ENCODE measurements around the gene MORN4. TPM values are rescaled to one million over a fixed set of nuclear protein-coding genes. Genes with fewer than 3 reads are reported as not detected.

Gene MORN4
- total and polyA plus RNA-seq, 9 of the 15 experiments (the other 6 are each of a cell fraction or from before 2014, with no cell fraction given), result 8.3 to 23.9 (median 11.7) TPM

DNA sequence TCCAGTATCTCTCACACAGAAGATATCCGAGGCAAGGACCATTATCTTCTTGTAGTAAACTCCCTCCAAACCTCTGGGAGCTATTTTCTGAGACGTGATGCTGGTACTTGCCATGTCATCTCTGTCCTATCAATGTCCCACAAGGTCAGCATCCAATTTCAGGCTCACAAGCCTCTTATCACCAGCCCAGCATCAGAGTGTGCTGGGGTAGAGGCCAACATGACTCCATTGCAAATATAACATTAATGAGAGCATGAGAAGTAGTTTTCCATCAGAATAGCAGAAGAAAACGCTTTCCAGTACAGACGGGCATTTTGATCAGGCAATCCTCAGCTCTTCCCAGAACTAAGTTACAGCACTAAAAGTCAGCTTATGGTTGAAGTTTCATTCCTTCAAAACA lies 5.6 kb downstream of the MORN4 start (continued):
- no peak for TF ChIP-seq EHMT2 (IDR thresholded peaks at IDR 0.05)
- TF ChIP-seq, protein P1, sequence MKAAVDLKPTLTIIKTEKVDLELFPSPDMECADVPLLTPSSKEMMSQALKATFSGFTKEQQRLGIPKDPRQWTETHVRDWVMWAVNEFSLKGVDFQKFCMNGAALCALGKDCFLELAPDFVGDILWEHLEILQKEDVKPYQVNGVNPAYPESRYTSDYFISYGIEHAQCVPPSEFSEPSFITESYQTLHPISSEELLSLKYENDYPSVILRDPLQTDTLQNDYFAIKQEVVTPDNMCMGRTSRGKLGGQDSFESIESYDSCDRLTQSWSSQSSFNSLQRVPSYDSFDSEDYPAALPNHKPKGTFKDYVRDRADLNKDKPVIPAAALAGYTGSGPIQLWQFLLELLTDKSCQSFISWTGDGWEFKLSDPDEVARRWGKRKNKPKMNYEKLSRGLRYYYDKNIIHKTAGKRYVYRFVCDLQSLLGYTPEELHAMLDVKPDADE (conservative IDR thresholded peaks at IDR 0.05; ENCODE audit: control insufficient read depth, low read depth, low read length), result no peak

DNA sequence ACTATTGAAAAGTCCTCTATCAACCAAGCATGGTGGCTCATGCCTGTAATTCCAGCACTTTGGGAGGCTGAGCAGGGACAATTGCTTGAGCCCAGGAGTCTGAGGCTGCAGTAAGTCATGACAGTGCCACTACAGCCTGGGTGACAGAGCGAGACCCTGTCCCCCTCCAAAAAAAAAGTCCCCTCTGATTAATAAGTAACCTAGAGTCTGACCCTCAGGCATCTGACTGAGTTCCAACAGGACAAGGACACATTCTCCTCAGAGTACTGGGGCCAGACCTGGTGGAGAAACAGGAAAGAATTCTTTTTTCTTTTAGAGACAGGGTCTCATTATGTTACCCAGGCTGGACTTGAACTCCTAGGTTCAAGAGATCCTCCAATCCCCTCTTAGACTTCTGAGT lies 10.0 kb downstream of the MORN4 start:
- H3K4me2 ChIP-seq (ENCODE audit: insufficient read depth, low read length), result no peak overlapping the region
- H3K27ac ChIP-seq (ENCODE audit: extremely low read depth, low read depth, low read length), result no peak overlapping the region
- TF ChIP-seq, protein P2, sequence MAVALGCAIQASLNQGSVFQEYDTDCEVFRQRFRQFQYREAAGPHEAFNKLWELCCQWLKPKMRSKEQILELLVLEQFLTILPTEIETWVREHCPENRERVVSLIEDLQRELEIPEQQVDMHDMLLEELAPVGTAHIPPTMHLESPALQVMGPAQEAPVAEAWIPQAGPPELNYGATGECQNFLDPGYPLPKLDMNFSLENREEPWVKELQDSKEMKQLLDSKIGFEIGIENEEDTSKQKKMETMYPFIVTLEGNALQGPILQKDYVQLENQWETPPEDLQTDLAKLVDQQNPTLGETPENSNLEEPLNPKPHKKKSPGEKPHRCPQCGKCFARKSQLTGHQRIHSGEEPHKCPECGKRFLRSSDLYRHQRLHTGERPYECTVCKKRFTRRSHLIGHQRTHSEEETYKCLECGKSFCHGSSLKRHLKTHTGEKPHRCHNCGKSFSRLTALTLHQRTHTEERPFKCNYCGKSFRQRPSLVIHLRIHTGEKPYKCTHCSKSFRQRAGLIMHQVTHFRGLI (CRISPR knock-in tag; IDR thresholded peaks at IDR 0.05), result no peak
- TF ChIP-seq HDAC1 (IDR thresholded peaks at IDR 0.05), result no peak
- no peaks in the 10 kb centered on the region for H3K9me1 ChIP-seq (ENCODE audit: control insufficient read depth, insufficient read depth, low read length)
- in situ Hi-C loops (cut with MboI) (no loop called here), intact Hi-C loops (cut with micrococcal nuclease) (no loop called here)
- ATAC-seq (no peak), DNase-seq (ENCODE audit: extremely low read depth in 1 of 4, low spot score in 3 of 4) (no peak), FAIRE-seq (no peak)
- H2AFZ ChIP-seq (ENCODE audit: low read depth, low read length), result no peak overlapping the region
- CTCF ChIA-PET (ENCODE audit: low intra/inter-chr PET ratio), result no interaction called here
- peaks cover 11 to 13% of the 10 kb centered on the region in 2 experiments; a peak in 3 of 5 replicates for H3K4me1 ChIP-seq (replicated peaks in 1 of 2; ENCODE audit: control insufficient read depth in 2 of 2, insufficient read depth in 2 of 2, low read length in 2 of 2)
- BruUV-seq (replicated peaks), result no TSS peak
- H3K36me3 ChIP-seq (ENCODE audit: control insufficient read depth, insufficient read depth, low read length), result no peaks in the 10 kb centered on the region
- H3K9me3 ChIP-seq (replicated peaks; ENCODE audit: control insufficient read depth, insufficient read depth, low read depth, low read length), result no peaks in the 10 kb centered on the region
- H3K9ac ChIP-seq (ENCODE audit: insufficient read depth in 1 of 2, low read depth in 2 of 2, low read length in 2 of 2), result no peak overlapping the region
- no peaks in the 10 kb centered on the region for H3K27me3 ChIP-seq (ENCODE audit: control insufficient read depth in 2 of 2, insufficient read depth in 2 of 2, low read length in 2 of 2)
- no peaks in the 10 kb centered on the region for H3K79me2 ChIP-seq (ENCODE audit: control insufficient read depth, insufficient read depth, low read length)
- no peak overlapping the region for H3K4me3 ChIP-seq
- WGBS (ENCODE audit: insufficient coverage, low coverage, missing lambda C conversion rate), result 80% methylated on average over 1 of the region's 1 CpG
- H4K20me1 ChIP-seq (replicated peaks; ENCODE audit: control insufficient read depth, insufficient read depth, low read length), result no peaks in the 10 kb centered on the region
- POLR2A ChIA-PET, result interaction anchor here (1.0 kb wide), 1 partner anchor 11 kb away, joined by 3 read pairs; no protein-coding TSS in a partner anchor
